Coronary artery (tissue), 2 donors: ENCODE measurements around the gene GRHPR.
A peak's percentile ranks its signal among the peaks of the same experiment; 100 is the strongest.

Experiments
- DNase-seq: peaks from one replicate; pipeline ENCODE4 v3.0.0-alpha.2; 2017; ENCODE audit warnings: low spot score
- H3K27ac ChIP-seq, 2 donors: fragments of 200-600 bp; sonication (generic); one replicate each; pipeline ENCODE4 v1.5.1; 2016 to 2019
- H3K4me3 ChIP-seq: fragments of 200-600 bp; sonication (generic); 2 replicates; pipeline ENCODE4 v1.5.1; 2016; ENCODE audit warnings: mild to moderate bottlenecking, moderate library complexity
- CTCF ChIP-seq: fragments of 200-600 bp; sonication (generic); IDR thresholded peaks from one replicate; pipeline ENCODE4 v1.5.1; 2019; ENCODE audit warnings: antibody characterized with exemption

Gene GRHPR

GRCh38 chr9:37422289-37423104 lies at the start of gene GRHPR:
Gene GRHPR, plus strand, starts transcription at chr9:37422696. Its CDS starts 55 bp downstream, at chr9:37422751.
- Histone ChIP-seq H3K4me3 (peak within 1 kb of the TSS; percentile 91), H3K27ac (peak within 1 kb of the TSS; percentile 75 to 90)
- DNase-seq = peak; percentile 92
- TF ChIP-seq CTCF = no peak

GRCh38 chr9:37372839-37373238 lies 49.7 kb upstream of the GRHPR start:
- Histone ChIP-seq H3K4me3 (no peak overlapping the region), H3K27ac (no peak overlapping the region)
- TF ChIP-seq CTCF = no peak
- no peak for DNase-seq

- no peak for TF ChIP-seq CTCF
- no peak for DNase-seq
- Histone ChIP-seq H3K27ac (no peak overlapping the region), H3K4me3 (no peak overlapping the region)
Measured at GRCh38 chr9:37373621-37374020, 48.9 kb upstream of the GRHPR start.

GRCh38 chr9:37374892-37375291 lies 47.6 kb upstream of the GRHPR start:
- TF ChIP-seq CTCF = no peak
- no peak overlapping the region for H3K4me3 ChIP-seq
- no peak overlapping the region for H3K27ac ChIP-seq
- DNase-seq = no peak

GRCh38 chr9:37377688-37378612 lies 44.5 kb upstream of the GRHPR start:
- Histone ChIP-seq H3K4me3 (no peak overlapping the region), H3K27ac (no peak overlapping the region)
- TF ChIP-seq CTCF = no peak
- DNase-seq = no peak

- no peak for DNase-seq
- TF ChIP-seq CTCF = no peak
- H3K4me3 ChIP-seq = no peak overlapping the region
- H3K27ac ChIP-seq = no peak overlapping the region
Measured at GRCh38 chr9:37378613-37379004, 43.9 kb upstream of the GRHPR start.
